ENCODE data around the gene NUAK2. TPM values are rescaled to one million over a fixed set of nuclear protein-coding genes. Genes with fewer than 3 reads are reported as not detected.

The NUAK2 gene
- polyA plus RNA-seq, 3 donors from 2014 or later, result 6.3 to 26.4 (median 6.6) TPM

DNA sequence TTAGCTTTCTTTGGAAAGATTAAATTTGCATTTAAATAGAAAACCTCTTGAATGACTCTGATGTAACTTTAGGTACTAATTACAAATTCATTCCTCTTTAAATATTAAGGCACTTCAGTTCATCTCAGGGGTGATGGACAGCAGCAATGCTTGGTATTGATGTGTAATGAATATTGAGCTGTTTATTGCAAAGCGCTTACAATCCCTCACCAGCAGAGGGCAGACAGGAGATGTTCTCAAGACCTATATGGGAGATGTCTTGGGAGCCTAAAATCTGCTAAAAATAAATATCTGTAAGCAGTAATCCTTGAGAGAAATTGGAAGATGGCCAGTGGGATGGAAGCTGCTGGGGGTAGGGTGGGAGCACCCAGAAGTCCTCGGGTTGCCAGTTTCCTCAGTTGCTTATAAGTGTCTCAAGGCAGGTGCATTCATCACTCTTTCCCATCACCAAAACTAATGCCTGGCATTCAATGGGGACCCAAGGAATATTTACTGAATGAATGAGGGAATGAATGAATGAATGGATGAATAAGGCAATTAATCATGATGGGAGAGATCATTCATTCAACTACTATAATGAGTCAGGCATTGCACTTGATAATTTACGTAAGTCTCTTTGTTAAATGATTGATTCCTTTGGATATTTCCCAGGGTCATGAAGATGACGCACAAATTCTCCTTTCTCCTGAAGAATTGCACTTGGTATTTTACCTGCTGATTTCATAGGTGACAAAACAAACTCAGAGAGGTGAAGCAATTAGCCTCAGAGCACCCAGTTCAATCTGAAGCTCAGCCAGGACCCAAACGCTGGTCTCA, 32.9 kb upstream of the NUAK2 start:
- no peak overlapping the region for H3K4me3 Mint-ChIP-seq
- no peaks in the 10 kb centered on the region for H3K36me3 Mint-ChIP-seq
- H3K4me1 Mint-ChIP-seq, result no peaks in the 10 kb centered on the region
- H3K27ac Mint-ChIP-seq, result no peak overlapping the region
- peak; percentile 38 to 59 (median 49) for DNase-seq
- H3K27me3 Mint-ChIP-seq (ENCODE audit: low read depth in 3 of 3), result peaks cover 3 to 8% (median 8%) of the 10 kb centered on the region in 3 donors
- no peaks in the 10 kb centered on the region for H3K9me3 Mint-ChIP-seq

DNA sequence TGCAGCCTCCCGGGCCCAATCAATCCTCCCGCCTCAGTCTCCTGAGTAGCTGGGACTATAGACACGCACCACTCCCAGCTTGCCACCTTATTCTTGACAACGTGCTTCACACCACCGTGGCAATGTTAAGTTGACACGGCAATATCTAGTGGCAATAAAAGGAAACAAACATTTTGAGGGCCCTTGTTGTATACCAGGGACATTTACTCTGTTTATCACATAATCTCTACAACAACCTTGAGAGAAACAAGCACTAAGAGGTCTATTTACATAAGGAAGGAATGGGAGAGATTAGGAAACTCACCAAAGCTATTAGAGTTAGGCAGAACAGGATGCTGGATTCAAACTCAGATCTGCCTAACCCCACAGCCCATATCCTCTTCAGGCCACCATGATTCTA, 32.1 kb upstream of the NUAK2 start:
- Mint-ChIP-seq H3K9me3 (no peaks in the 10 kb centered on the region), H3K36me3 (no peaks in the 10 kb centered on the region), H3K4me1 (no peaks in the 10 kb centered on the region), H3K27me3 (ENCODE audit: low read depth in 3 of 3) (peaks cover 3 to 13% (median 8%) of the 10 kb centered on the region in 3 donors), H3K4me3 (no peak overlapping the region), H3K27ac (no peak overlapping the region)
- no peak for DNase-seq

DNA sequence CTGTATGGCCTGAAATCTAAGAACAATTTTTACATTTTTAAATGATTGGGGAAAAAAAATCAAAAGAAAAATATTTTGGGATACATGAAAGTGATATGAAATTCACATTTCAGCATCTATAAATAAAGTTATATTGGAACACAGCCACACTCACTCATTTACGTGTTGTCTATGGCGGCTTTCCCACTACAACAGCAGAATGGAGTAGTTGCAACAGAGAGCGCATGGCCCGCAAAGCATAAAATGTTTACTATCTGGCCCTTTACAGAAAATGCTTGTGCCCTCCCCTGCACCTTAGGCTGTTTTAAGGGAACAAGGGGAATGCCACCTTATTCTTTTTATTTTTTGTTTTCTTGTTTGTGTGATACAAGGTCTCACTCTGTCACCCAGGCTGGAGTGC, 31.6 kb upstream of the NUAK2 start:
- no peak for DNase-seq
- H3K4me1 Mint-ChIP-seq, result no peaks in the 10 kb centered on the region
- H3K36me3 Mint-ChIP-seq, result no peaks in the 10 kb centered on the region
- H3K4me3 Mint-ChIP-seq, result no peak overlapping the region
- H3K27me3 Mint-ChIP-seq (ENCODE audit: low read depth in 3 of 3), result peaks cover 3 to 13% (median 8%) of the 10 kb centered on the region in 3 donors
- H3K9me3 Mint-ChIP-seq, result no peaks in the 10 kb centered on the region
- H3K27ac Mint-ChIP-seq, result no peak overlapping the region

DNA sequence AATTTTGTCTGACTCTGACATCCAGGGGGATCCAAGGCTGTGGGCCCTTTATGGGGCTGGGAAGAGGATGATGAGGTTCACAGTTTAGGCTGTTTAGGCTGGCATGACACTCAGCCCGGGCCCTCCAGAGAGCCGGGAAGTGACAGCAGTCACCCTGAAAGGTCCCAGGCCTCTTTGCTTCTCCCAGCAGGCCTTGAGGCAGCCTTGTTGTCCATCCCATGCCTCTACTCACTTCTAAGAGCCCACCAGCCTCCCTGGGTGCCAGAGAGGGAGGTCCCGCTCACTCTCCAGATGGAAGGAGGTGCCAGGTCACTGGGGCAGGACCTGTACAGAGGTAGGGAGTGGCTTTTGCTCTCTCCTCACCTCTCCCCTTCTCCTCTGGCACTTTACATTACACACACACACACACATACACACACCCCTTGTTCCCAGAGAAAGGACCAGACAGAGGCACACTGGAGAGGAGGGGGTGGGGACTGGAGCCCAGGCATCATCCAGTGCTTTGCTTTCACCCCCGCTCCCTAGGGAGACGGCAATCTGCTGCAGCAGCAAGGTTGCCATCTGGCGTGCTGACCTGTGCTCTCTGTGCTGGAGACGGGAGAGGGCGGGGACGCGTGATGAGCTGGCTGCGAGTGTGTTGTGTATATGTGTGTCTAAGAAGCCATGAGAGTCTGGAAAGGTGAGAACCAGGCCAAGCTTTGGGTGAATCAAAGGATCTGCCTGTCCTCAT, 30.6 kb upstream of the NUAK2 start:
- no peak for DNase-seq
- Mint-ChIP-seq H3K36me3 (no peaks in the 10 kb centered on the region), H3K9me3 (no peaks in the 10 kb centered on the region), H3K4me3 (no peak overlapping the region), H3K27me3 (ENCODE audit: low read depth in 3 of 3) (peaks cover 3 to 9% (median 4%) of the 10 kb centered on the region in 3 donors), H3K27ac (no peak overlapping the region), H3K4me1 (no peaks in the 10 kb centered on the region)

DNA sequence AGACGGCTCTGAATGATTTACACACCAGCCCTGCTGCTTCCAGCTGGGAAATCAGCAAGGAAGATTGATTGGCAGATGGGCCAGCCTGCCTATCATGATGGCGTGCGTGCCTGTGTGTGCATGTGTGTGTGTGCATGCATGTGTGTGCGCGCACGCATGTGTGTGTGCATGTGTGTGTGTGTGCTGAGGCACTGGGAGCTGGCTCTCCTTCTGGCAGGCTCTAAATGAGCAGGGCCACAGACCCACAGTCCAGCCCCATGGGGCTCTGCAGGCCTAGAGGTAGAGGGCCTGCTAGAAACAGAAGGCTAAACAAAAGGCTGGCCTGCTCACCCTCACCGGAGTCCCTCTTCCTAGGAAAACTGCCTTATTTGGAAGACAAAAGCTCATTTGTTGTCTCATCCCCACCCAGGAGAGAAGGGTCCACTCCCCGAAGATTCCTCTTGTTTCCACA, 29.2 kb upstream of the NUAK2 start:
- DNase-seq, result no peak
- no peak overlapping the region for H3K27ac Mint-ChIP-seq
- H3K9me3 Mint-ChIP-seq, result no peaks in the 10 kb centered on the region
- H3K27me3 Mint-ChIP-seq (ENCODE audit: low read depth in 3 of 3), result peaks cover 7 to 8% (median 8%) of the 10 kb centered on the region in 3 donors
- no peak overlapping the region for H3K4me3 Mint-ChIP-seq
- peaks cover 0 to 4% (median 0%) of the 10 kb centered on the region in 3 donors for H3K36me3 Mint-ChIP-seq
- no peaks in the 10 kb centered on the region for H3K4me1 Mint-ChIP-seq

GRCh38 chr1:205350124-205350523, 28.6 kb upstream of the NUAK2 start:
- Mint-ChIP-seq H3K4me1 (no peaks in the 10 kb centered on the region), H3K9me3 (no peaks in the 10 kb centered on the region), H3K27me3 (ENCODE audit: low read depth in 3 of 3) (peaks cover 6 to 11% (median 7%) of the 10 kb centered on the region in 3 donors), H3K4me3 (no peak overlapping the region), H3K27ac (no peak overlapping the region), H3K36me3 (peaks cover 0 to 4% (median 0%) of the 10 kb centered on the region in 3 donors)
- DNase-seq, result no peak

DNA sequence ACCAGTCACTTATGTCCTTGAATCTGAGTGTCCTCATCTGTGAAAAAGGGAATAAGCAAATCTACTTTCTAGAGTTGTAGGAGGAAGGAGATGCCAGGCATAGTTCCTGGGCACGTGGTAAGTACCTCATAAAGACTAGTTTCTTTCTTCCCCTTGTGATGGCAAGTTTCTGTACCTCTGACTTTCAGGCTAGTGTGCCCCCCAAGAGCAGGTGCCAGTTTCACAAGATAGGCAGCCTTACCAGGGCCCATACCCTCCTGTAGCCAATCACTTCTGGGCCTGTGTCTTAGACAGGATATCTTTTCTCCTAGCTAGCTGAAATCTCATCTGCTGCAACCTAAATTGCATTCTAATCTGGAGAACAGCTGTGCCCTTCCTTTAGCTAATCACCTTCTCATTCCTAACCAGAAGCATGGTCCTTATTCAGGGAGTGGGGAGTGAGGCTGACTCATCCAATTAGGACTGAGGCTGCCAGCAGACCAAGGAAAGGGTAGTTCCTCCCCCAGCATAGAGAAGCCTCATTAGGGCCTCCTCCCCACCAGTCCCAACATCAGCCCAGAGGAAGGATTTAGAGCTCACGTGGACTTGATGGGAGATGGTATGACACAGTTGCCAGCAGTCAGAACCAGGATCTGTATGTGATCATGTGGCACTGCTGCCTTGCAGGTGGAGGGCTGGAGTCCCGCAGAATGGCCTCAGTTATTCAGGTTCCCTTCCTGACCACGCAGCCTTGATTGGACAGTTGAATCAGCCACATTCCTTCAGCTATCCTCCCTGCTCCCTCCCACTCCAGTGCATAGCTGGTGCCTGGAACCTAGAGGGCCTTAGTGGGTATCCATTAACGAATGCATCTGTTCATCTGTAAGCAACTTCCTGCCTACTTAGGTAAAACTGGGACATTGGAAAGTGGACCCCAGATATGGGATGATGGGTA, 27.3 kb upstream of the NUAK2 start:
- Mint-ChIP-seq H3K27me3 (ENCODE audit: low read depth in 3 of 3) (peaks cover 7 to 19% (median 15%) of the 10 kb centered on the region in 3 donors), H3K27ac (peak overlapping the region in 1 of 6 donors; percentile 14), H3K4me1 (peaks cover 0 to 4% of the 10 kb centered on the region in 2 donors), H3K4me3 (no peak overlapping the region), H3K9me3 (no peaks in the 10 kb centered on the region), H3K36me3 (peaks cover 0 to 4% (median 0%) of the 10 kb centered on the region in 3 donors)
- DNase-seq, result no peak

DNA sequence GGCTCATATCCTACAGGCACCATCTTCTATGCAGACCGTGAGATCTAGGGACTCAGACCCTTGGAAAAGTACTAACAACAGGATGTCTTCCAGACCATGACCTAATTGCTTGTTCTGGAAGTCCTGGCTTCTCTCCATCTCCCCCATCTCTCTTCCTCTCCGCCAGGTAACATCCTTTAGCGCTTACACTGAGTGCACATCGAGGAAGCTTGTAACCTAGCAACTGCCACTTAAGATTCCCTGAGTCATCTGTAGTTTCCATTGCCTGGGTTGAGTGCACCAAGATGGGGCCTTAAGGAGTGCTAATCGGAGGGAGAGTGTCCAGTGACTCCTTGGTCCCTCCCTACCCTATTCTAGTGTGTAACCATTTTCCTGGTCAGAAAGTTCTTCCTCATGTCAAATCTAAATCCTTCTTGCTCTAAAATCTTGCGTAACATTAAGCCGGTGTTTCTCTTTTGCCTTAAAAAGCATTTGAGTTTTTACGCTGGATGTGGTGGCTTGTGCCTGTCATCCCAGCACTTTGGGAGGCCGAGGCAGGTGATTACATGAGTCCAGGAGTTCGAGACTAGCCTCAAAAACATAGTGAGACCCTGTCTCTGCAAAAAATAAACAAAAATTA, 25.5 kb upstream of the NUAK2 start:
- Mint-ChIP-seq H3K27me3 (ENCODE audit: low read depth in 3 of 3) (peaks cover 7 to 22% (median 17%) of the 10 kb centered on the region in 3 donors), H3K4me1 (peaks cover 5 to 8% of the 10 kb centered on the region in 2 donors), H3K27ac (no peak overlapping the region), H3K9me3 (no peaks in the 10 kb centered on the region), H3K4me3 (no peak overlapping the region), H3K36me3 (peaks cover 0 to 4% (median 0%) of the 10 kb centered on the region in 3 donors)
- DNase-seq, result no peak

- DNase-seq, result no peak
- H3K36me3 Mint-ChIP-seq, result peaks cover 0 to 7% (median 0%) of the 10 kb centered on the region in 3 donors
- H3K27ac Mint-ChIP-seq, result no peak overlapping the region
- H3K4me3 Mint-ChIP-seq, result no peak overlapping the region
- H3K9me3 Mint-ChIP-seq, result no peaks in the 10 kb centered on the region
- peaks cover 9 to 22% (median 17%) of the 10 kb centered on the region in 3 donors for H3K27me3 Mint-ChIP-seq (ENCODE audit: low read depth in 3 of 3)
- peaks cover 5 to 8% of the 10 kb centered on the region in 2 donors for H3K4me1 Mint-ChIP-seq
Measured at GRCh38 chr1:205345761-205346160, 24.2 kb upstream of the NUAK2 start.

- no peak for DNase-seq
- Mint-ChIP-seq H3K4me3 (peak overlapping the region; percentile 19 to 64 (median 59)), H3K36me3 (peaks cover 0 to 7% (median 0%) of the 10 kb centered on the region in 3 donors), H3K27me3 (ENCODE audit: low read depth in 3 of 3) (peaks cover 10 to 22% (median 17%) of the 10 kb centered on the region in 3 donors), H3K4me1 (peaks cover 5 to 8% of the 10 kb centered on the region in 2 donors), H3K27ac (no peak overlapping the region), H3K9me3 (no peaks in the 10 kb centered on the region)
Measured at GRCh38 chr1:205344066-205344928, 22.8 kb upstream of the NUAK2 start.

DNA sequence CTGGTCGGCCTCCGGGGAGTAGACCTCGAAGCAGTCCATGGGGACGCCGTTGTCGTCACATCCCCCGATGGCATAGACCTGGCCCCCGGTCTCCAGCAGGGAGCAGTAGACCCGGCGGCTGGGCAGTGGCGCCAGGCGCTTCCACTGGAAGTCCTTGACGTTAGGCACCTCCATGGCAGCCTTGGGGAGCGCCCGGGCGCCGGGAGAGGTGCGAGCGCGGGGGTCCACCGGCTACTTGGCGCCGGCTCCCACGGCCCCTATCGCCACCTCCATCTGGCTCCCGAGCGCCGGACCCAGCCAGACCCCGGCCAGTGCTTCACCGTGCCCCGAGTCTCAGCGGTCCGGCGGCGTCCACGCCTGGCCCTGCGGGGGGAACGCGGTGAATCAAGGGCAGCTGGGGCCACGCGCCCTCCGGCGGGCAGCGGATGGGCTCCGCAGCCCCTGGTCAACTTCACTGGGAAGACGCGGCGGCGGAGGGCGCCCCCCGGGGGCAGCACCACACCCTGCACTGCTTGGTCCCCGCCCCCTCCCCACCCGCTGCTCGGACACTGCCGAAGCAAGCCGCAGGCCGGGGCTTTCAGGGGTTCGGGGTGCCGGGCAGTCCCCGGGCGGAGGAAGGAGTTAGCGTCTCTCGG, 22.0 kb upstream of the NUAK2 start:
- no peak for DNase-seq
- Mint-ChIP-seq H3K4me1 (peaks cover 5 to 8% of the 10 kb centered on the region in 2 donors), H3K9me3 (no peaks in the 10 kb centered on the region), H3K27ac (no peak overlapping the region), H3K4me3 (peak overlapping the region in 1 of 5 donors; percentile 59), H3K36me3 (peaks cover 0 to 7% (median 0%) of the 10 kb centered on the region in 3 donors), H3K27me3 (ENCODE audit: low read depth in 3 of 3) (peaks cover 10 to 21% (median 18%) of the 10 kb centered on the region in 3 donors)

GRCh38 chr1:205342986-205343385, 21.4 kb upstream of the NUAK2 start:
- Mint-ChIP-seq H3K9me3 (no peaks in the 10 kb centered on the region), H3K27ac (no peak overlapping the region), H3K4me3 (peak overlapping the region in 2 of 5 donors; percentile 0 to 49), H3K4me1 (peaks cover 5 to 8% of the 10 kb centered on the region in 2 donors), H3K36me3 (peaks cover 0 to 7% (median 0%) of the 10 kb centered on the region in 3 donors), H3K27me3 (ENCODE audit: low read depth in 3 of 3) (peaks cover 10 to 21% (median 18%) of the 10 kb centered on the region in 3 donors)
- DNase-seq, result no peak
